Transverse colon (tissue), 4 donors: Measurements from ENCODE around the gene ZNF223. TPM values are rescaled to one million over a fixed set of nuclear protein-coding genes. Genes with fewer than 3 reads are reported as not detected.

ENCODE experiments used
- DNase-seq: peaks from one replicate; pipeline ENCODE4 v3.0.0-alpha.2; 2019
- H3K27ac ChIP-seq, 4 donors: fragments of 200-600 bp; sonication (generic); 2 replicates each; pipeline ENCODE4 v1.5.1; 2016 to 2018; ENCODE audit warnings: inconsistent platforms in 4 of 4
- H3K27me3 ChIP-seq: fragments of 200-600 bp; sonication (generic); 2 replicates; pipeline ENCODE4 v1.5.1; 2017; ENCODE audit warnings: inconsistent platforms
- H3K36me3 ChIP-seq, 4 donors: fragments of 200-600 bp; sonication (generic); 2 replicates each; pipeline ENCODE4 v1.5.1; 2017 to 2019; ENCODE audit warnings: inconsistent platforms in 4 of 4
- H3K4me1 ChIP-seq, 4 donors: fragments of 200-600 bp; sonication (generic); 2 replicates each; pipeline ENCODE4 v1.5.1; 2017 to 2020; ENCODE audit warnings: inconsistent platforms in 4 of 4
- H3K4me3 ChIP-seq, 4 donors: fragments of 200-600 bp; sonication (generic); 1 replicate in 1 of 4; 2 replicates in 3 of 4; pipeline versions ENCODE4 v1.5.1 to v1.6.1; 2017 to 2019; ENCODE audit warnings: inconsistent platforms in 4 of 4
- H3K9me3 ChIP-seq, 2 donors: fragments of 200-600 bp; sonication (generic); 2 replicates each; pipeline ENCODE4 v1.5.1; 2017 to 2019; ENCODE audit warnings: inconsistent platforms in 2 of 2
- CTCF ChIP-seq, 5 experiments: fragments of 200-600 bp in 3 of 5; fragments of 450-650 bp in 2 of 5; sonication (generic) in 3 of 5; IDR thresholded peaks; 1 replicate in 2 of 5; 2 replicates in 3 of 5; pipeline ENCODE4 v1.5.1; 2016 to 2017; ENCODE audit warnings: antibody characterized with exemption in 5 of 5, inconsistent platforms in 3 of 5, mild to moderate bottlenecking in 2 of 5, moderate library complexity in 1 of 5
- EP300 ChIP-seq: sonication (generic); formaldehyde crosslinking; IDR thresholded peaks from one replicate; pipeline ENCODE4 v1.6.1; 2017; ENCODE audit warnings: antibody characterized with exemption, low read depth
- POLR2A ChIP-seq: fragments of 450-650 bp; IDR thresholded peaks from one replicate; pipeline ENCODE4 v1.6.1; 2016; ENCODE audit warnings: antibody characterized with exemption, mild to moderate bottlenecking, moderate library complexity
- POLR2AphosphoS5 ChIP-seq, 3 donors: sonication (generic); formaldehyde crosslinking; IDR thresholded peaks; one replicate each; pipeline ENCODE4 v1.6.1; 2016; ENCODE audit warnings: antibody characterized with exemption in 3 of 3
- WGBS, 2 donors: methylation state at CpG; one replicate each; pipeline ENCODE4 v1.1.5; 2018; ENCODE audit warnings: low coverage in 1 of 2; 5-methylcytosine and 5-hydroxymethylcytosine counted together
- in situ Hi-C, 4 donors: fragments of 200-750 bp; cut with MboI; loops; one replicate each; pipeline versions ENCODE4 v1.15.0 to v1.15.1; 2017; ENCODE audit warnings: low sequenced_read_pairs in 3 of 4, low pct_ligation_motif_present in 1 of 4, low pct_unique_long_range_greater_than_20kb in 1 of 4
- intact Hi-C: fragments of 100-400 bp; cut with DNase I; formaldehyde crosslinking; loops from one replicate; pipeline ENCODE4 v1.15.1; 2023; ENCODE audit warnings: low total_unique reads
- total RNA-seq, 4 donors: library from RNA; depleted of rRNA; stranded (reverse); fragments of >200 nt; gene quantifications; one replicate each; pipeline ENCODE4 v1.1.0, GENCODE V29; 2016

The ZNF223 gene
- total RNA-seq, 4 donors from 2014 or later: 2.2 to 8.5 (median 6.5) TPM; not detected in 1

- H3K27me3 ChIP-seq: no peaks in the 10 kb centered on the region
- no peak overlapping the region for H3K27ac ChIP-seq
- intact Hi-C loops (loop anchor here (10.0 kb wide), 1 partner anchor 57 kb away; the partner anchor contains the start of gene ZNF226), in situ Hi-C loops (no loop called here)
- H3K36me3 ChIP-seq: peaks cover 0 to 52% (median 25%) of the 10 kb centered on the region in 4 donors
- DNase-seq: no peak
- WGBS, 2 donors: 85 to 94% methylated on average over 3 of the region's 3 CpGs
- peaks cover 0 to 10% (median 3%) of the 10 kb centered on the region in 4 donors for H3K4me1 ChIP-seq
- H3K9me3 ChIP-seq: peaks cover 57 to 72% of the 10 kb centered on the region in 2 donors
- TF ChIP-seq POLR2A: no peak
- no peak for TF ChIP-seq POLR2AphosphoS5 (IDR thresholded peaks at IDR 0.05)
- no peak for TF ChIP-seq CTCF (IDR thresholded peaks at IDR 0.05)
- no peak for TF ChIP-seq EP300
- no peak overlapping the region for H3K4me3 ChIP-seq
Measured at GRCh38 chr19:44107751-44108150, 55.9 kb downstream of the ZNF223 start.

GRCh38 chr19:44109458-44109857, 57.6 kb downstream of the ZNF223 start:
- peaks cover 44 to 68% of the 10 kb centered on the region in 2 donors for H3K9me3 ChIP-seq
- in situ Hi-C loops (no loop called here), intact Hi-C loops (loop anchor here (10.0 kb wide), 1 partner anchor 55 kb away; the partner anchor contains the start of gene ZNF226)
- H3K4me3 ChIP-seq: no peak overlapping the region
- no peak overlapping the region for H3K27ac ChIP-seq
- no peak for TF ChIP-seq EP300
- no peak for TF ChIP-seq POLR2A
- TF ChIP-seq POLR2AphosphoS5 (IDR thresholded peaks at IDR 0.05): no peak
- TF ChIP-seq CTCF (IDR thresholded peaks at IDR 0.05): no peak
- no peak for DNase-seq
- H3K27me3 ChIP-seq: no peaks in the 10 kb centered on the region
- peaks cover 0 to 35% (median 16%) of the 10 kb centered on the region in 4 donors for H3K36me3 ChIP-seq
- peaks cover 0 to 18% (median 9%) of the 10 kb centered on the region in 4 donors for H3K4me1 ChIP-seq

GRCh38 chr19:44111910-44112463, 60.2 kb downstream of the ZNF223 start:
- Histone ChIP-seq H3K9me3 (peaks cover 25 to 43% of the 10 kb centered on the region in 2 donors), H3K4me1 (peaks cover 0 to 21% (median 10%) of the 10 kb centered on the region in 4 donors), H3K27me3 (no peaks in the 10 kb centered on the region), H3K4me3 (peak overlapping the region in 3 of 4 donors; percentile 56 to 84 (median 83)), H3K36me3 (peaks cover 0 to 12% (median 6%) of the 10 kb centered on the region in 4 donors), H3K27ac (no peak overlapping the region)
- TF ChIP-seq CTCF (IDR thresholded peaks at IDR 0.05) (no peak), POLR2AphosphoS5 (IDR thresholded peaks at IDR 0.05) (no peak), POLR2A (no peak)
- 35 to 39% methylated on average over 11 to 17 of the region's 17 CpGs for WGBS, 2 donors
- intact Hi-C loops: no loop called here
- in situ Hi-C loops: no loop called here
- no peak for DNase-seq

- peaks cover 0 to 12% (median 4%) of the 10 kb centered on the region in 4 donors for H3K36me3 ChIP-seq
- H3K27ac ChIP-seq: peak overlapping the region; percentile 54 to 83 (median 60)
- no peaks in the 10 kb centered on the region for H3K27me3 ChIP-seq
- WGBS, 2 donors: 0 to 3% methylated on average over 9 to 11 of the region's 11 CpGs
- in situ Hi-C loops: no loop called here
- H3K4me3 ChIP-seq: peak overlapping the region; percentile 4 to 84 (median 70)
- intact Hi-C loops: no loop called here
- DNase-seq: no peak
- TF ChIP-seq CTCF (IDR thresholded peaks at IDR 0.05) (peak in 2 of 5 experiments; percentile 30 to 33), POLR2A (no peak)
- peaks cover 18 to 35% of the 10 kb centered on the region in 2 donors for H3K9me3 ChIP-seq
- H3K4me1 ChIP-seq: peaks cover 0 to 21% (median 10%) of the 10 kb centered on the region in 4 donors
Measured at GRCh38 chr19:44112802-44113137, 60.9 kb downstream of the ZNF223 start.
